B cell (primary cell): Measurements from ENCODE around the gene SCN4A.
"Not testable (repeated sequence)": the region's sequence is repeated elsewhere in the genome, so short reads cannot be mapped to it uniquely, and the experiment has no call there.

Experiments
- CTCF ChIP-seq: fragments of 200-600 bp; IDR thresholded peaks from one replicate; pipeline ENCODE4 v1.8.0; 2022; ENCODE audit warnings: antibody characterized with exemption, mild to moderate bottlenecking
- EZH2 ChIP-seq: IDR thresholded peaks from 2 replicates; pipeline ENCODE4 v1.6.1; 2012; ENCODE audit warnings: borderline replicate concordance, low read depth, mild to moderate bottlenecking, moderate library complexity, low read length; ENCODE audit not compliant: insufficient read depth, poor library complexity, severe bottlenecking

GRCh38 chr17:63898899-63899798 is 73.6 kb downstream of the SCN4A start:
- not testable (repeated sequence) for TF ChIP-seq CTCF, EZH2
